ENCODE results near the gene BST2. TPM values are rescaled to one million over a fixed set of nuclear protein-coding genes. Genes with fewer than 3 reads are reported as not detected.

BST2 gene
- total and polyA plus RNA-seq, 9 of the 15 experiments (the other 6 are each of a cell fraction or from before 2014, with no cell fraction given), result 11.2 to 232 (median 151) TPM

DNA sequence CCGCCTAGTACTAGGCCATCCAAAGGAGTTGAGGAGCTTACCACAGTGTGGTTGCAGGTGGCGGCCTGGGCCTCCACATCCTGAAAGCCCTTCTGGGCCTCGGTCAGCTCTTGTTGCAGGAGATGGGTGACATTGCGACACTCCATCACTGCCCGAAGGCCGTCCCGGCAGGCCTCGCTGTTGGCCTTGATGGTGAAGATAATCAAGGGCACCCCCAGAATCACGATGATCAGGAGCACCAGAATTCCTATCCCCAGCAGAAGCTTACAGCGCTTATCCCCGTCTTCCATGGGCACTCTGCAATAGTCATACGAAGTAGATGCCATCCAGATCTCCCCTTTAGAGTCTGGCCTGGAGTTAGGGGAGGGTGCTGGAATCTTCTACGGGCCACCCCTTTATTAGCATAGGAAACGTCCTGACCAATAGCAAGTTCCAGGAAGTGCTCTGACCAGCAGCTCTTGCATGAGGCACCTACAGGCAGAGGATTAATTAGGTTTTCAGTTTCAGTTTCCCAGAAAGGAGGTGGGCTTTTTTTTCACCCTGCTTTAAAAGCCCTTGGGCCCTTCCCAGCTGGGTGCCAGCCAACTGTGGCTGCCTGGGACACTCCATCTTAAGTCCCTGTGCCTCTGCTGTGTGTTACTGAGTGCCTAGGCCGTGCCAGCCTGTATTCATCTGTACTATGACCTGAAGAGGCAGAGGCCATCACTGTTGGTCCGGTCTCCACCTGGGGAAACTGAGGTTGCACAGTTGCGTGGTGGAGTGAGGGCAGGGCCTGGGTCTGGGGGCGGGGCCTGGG, at the start of gene BST2 (continued):
- TF ChIP-seq NR2C1 (IDR thresholded peaks at IDR 0.05), result no peak; the same call in 1 of the 2 replicates
- TF ChIP-seq NR2C1 (tag; IDR thresholded peaks at IDR 0.05), result no peak; the same call in 1 of the 2 replicates
- no peak for TF ChIP-seq ZNF695 (CRISPR knock-in tag; IDR thresholded peaks at IDR 0.05)
- no peak for TF ChIP-seq ZNF444 (CRISPR knock-in tag; IDR thresholded peaks at IDR 0.05)
- TF ChIP-seq MEF2D (tag; conservative IDR thresholded peaks at IDR 0.05; ENCODE audit: low read depth), result no peak
- no peak for TF ChIP-seq HSF4 (CRISPR knock-in tag; IDR thresholded peaks at IDR 0.05; ENCODE audit: borderline replicate concordance)
- peak; percentile 84 for TF ChIP-seq ELF1 (tag; IDR thresholded peaks at IDR 0.05)
- TF ChIP-seq ZBTB26 (CRISPR knock-in tag; IDR thresholded peaks at IDR 0.05), result no peak
- TF ChIP-seq ZNF280B (CRISPR knock-in tag; IDR thresholded peaks at IDR 0.05), result no peak
- TF ChIP-seq ZNF263 (CRISPR knock-in tag; IDR thresholded peaks at IDR 0.05; ENCODE audit: borderline replicate concordance), result peak; percentile 53
- peak; percentile 12; the same call in 1 of the 2 replicates for TF ChIP-seq TFAP4 (CRISPR knock-in tag; IDR thresholded peaks at IDR 0.05; ENCODE audit: borderline replicate concordance)
- TF ChIP-seq, protein P1, sequence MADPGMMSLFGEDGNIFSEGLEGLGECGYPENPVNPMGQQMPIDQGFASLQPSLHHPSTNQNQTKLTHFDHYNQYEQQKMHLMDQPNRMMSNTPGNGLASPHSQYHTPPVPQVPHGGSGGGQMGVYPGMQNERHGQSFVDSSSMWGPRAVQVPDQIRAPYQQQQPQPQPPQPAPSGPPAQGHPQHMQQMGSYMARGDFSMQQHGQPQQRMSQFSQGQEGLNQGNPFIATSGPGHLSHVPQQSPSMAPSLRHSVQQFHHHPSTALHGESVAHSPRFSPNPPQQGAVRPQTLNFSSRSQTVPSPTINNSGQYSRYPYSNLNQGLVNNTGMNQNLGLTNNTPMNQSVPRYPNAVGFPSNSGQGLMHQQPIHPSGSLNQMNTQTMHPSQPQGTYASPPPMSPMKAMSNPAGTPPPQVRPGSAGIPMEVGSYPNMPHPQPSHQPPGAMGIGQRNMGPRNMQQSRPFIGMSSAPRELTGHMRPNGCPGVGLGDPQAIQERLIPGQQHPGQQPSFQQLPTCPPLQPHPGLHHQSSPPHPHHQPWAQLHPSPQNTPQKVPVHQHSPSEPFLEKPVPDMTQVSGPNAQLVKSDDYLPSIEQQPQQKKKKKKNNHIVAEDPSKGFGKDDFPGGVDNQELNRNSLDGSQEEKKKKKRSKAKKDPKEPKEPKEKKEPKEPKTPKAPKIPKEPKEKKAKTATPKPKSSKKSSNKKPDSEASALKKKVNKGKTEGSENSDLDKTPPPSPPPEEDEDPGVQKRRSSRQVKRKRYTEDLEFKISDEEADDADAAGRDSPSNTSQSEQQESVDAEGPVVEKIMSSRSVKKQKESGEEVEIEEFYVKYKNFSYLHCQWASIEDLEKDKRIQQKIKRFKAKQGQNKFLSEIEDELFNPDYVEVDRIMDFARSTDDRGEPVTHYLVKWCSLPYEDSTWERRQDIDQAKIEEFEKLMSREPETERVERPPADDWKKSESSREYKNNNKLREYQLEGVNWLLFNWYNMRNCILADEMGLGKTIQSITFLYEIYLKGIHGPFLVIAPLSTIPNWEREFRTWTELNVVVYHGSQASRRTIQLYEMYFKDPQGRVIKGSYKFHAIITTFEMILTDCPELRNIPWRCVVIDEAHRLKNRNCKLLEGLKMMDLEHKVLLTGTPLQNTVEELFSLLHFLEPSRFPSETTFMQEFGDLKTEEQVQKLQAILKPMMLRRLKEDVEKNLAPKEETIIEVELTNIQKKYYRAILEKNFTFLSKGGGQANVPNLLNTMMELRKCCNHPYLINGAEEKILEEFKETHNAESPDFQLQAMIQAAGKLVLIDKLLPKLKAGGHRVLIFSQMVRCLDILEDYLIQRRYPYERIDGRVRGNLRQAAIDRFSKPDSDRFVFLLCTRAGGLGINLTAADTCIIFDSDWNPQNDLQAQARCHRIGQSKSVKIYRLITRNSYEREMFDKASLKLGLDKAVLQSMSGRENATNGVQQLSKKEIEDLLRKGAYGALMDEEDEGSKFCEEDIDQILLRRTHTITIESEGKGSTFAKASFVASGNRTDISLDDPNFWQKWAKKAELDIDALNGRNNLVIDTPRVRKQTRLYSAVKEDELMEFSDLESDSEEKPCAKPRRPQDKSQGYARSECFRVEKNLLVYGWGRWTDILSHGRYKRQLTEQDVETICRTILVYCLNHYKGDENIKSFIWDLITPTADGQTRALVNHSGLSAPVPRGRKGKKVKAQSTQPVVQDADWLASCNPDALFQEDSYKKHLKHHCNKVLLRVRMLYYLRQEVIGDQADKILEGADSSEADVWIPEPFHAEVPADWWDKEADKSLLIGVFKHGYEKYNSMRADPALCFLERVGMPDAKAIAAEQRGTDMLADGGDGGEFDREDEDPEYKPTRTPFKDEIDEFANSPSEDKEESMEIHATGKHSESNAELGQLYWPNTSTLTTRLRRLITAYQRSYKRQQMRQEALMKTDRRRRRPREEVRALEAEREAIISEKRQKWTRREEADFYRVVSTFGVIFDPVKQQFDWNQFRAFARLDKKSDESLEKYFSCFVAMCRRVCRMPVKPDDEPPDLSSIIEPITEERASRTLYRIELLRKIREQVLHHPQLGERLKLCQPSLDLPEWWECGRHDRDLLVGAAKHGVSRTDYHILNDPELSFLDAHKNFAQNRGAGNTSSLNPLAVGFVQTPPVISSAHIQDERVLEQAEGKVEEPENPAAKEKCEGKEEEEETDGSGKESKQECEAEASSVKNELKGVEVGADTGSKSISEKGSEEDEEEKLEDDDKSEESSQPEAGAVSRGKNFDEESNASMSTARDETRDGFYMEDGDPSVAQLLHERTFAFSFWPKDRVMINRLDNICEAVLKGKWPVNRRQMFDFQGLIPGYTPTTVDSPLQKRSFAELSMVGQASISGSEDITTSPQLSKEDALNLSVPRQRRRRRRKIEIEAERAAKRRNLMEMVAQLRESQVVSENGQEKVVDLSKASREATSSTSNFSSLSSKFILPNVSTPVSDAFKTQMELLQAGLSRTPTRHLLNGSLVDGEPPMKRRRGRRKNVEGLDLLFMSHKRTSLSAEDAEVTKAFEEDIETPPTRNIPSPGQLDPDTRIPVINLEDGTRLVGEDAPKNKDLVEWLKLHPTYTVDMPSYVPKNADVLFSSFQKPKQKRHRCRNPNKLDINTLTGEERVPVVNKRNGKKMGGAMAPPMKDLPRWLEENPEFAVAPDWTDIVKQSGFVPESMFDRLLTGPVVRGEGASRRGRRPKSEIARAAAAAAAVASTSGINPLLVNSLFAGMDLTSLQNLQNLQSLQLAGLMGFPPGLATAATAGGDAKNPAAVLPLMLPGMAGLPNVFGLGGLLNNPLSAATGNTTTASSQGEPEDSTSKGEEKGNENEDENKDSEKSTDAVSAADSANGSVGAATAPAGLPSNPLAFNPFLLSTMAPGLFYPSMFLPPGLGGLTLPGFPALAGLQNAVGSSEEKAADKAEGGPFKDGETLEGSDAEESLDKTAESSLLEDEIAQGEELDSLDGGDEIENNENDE (IDR thresholded peaks at IDR 0.05; ENCODE audit: low read depth, low read length), result no peak
